Right atrium auricular region (tissue), 2 donors: ENCODE results near the gene NCKAP5L. TPM values are rescaled to one million over a fixed set of nuclear protein-coding genes. Genes with fewer than 3 reads are reported as not detected.

Experiments used
- DNase-seq: peaks from one replicate; pipeline ENCODE4 v3.0.0-alpha.2; 2019; ENCODE audit warnings: low spot score
- H3K27ac ChIP-seq, 2 donors: fragments of 200-600 bp; sonication (generic); 1 replicate in 1 of 2; 2 replicates in 1 of 2; pipeline ENCODE4 v1.5.1; 2016 to 2019
- H3K27me3 ChIP-seq, 2 donors: fragments of 200-600 bp; sonication (generic); one replicate each; pipeline versions ENCODE4 v1.5.1 to v1.6.0; 2017 to 2019
- H3K36me3 ChIP-seq: fragments of 200-600 bp; sonication (generic); one replicate; pipeline ENCODE4 v1.5.1; 2016
- H3K4me1 ChIP-seq, 2 donors: fragments of 200-600 bp; sonication (generic); one replicate each; pipeline versions ENCODE4 v1.5.1 to v1.6.0; 2017 to 2019
- H3K4me3 ChIP-seq, 2 donors: fragments of 200-600 bp; sonication (generic); 1 replicate in 1 of 2; 2 replicates in 1 of 2; pipeline ENCODE4 v1.5.1; 2017 to 2019; ENCODE audit warnings: mild to moderate bottlenecking in 1 of 2, moderate library complexity in 1 of 2
- H3K9me3 ChIP-seq, 2 donors: fragments of 200-600 bp; sonication (generic); one replicate each; pipeline ENCODE4 v1.5.1; 2019
- CTCF ChIP-seq, 2 donors: fragments of 200-600 bp; sonication (generic); IDR thresholded peaks; one replicate each; pipeline ENCODE4 v1.5.1; 2019; ENCODE audit warnings: antibody characterized with exemption in 2 of 2
- total RNA-seq, 2 donors: library from RNA; depleted of rRNA; stranded (reverse); fragments of >200 nt; gene quantifications; one replicate each; pipeline ENCODE4 v1.1.0, GENCODE V29; 2016

The NCKAP5L gene
- 10 to 100 TPM; 18.6 to 18.7 TPM for total RNA-seq

- peaks cover 0 to 48% of the 10 kb centered on the region in 2 donors for H3K4me1 ChIP-seq
- DNase-seq, result peak; percentile 98
These were observed at the start of gene NCKAP5L for GRCh38 chr12:49828133-49829091. Gene NCKAP5L, minus strand, starts transcription at chr12:49828413. Its CDS starts 24,369 bp downstream, at chr12:49804044.

GRCh38 chr12:49877066-49877465 lies 48.9 kb upstream of the NCKAP5L start:
- no peaks in the 10 kb centered on the region for H3K9me3 ChIP-seq
- no peak for TF ChIP-seq CTCF (IDR thresholded peaks at IDR 0.05)
- H3K27me3 ChIP-seq, result no peaks in the 10 kb centered on the region
- DNase-seq, result no peak
- H3K4me1 ChIP-seq, result peaks cover 0 to 18% of the 10 kb centered on the region in 2 donors
- H3K36me3 ChIP-seq, result no peaks in the 10 kb centered on the region
- no peak overlapping the region for H3K4me3 ChIP-seq
- no peak overlapping the region for H3K27ac ChIP-seq

More at GRCh38 chr12:49828133-49829091, at the start of gene NCKAP5L:
- no peak for TF ChIP-seq CTCF (IDR thresholded peaks at IDR 0.05)
- Histone ChIP-seq H3K27me3 (no peaks in the 10 kb centered on the region), H3K9me3 (no peaks in the 10 kb centered on the region), H3K36me3 (peaks cover under 1% of the 10 kb centered on the region), H3K27ac (peak within 1 kb of the TSS; percentile 94 to 95), H3K4me3 (peak within 1 kb of the TSS; percentile 81 to 88)

- Histone ChIP-seq H3K9me3 (no peaks in the 10 kb centered on the region), H3K4me1 (peaks cover 0 to 18% of the 10 kb centered on the region in 2 donors), H3K27ac (no peak overlapping the region), H3K4me3 (no peak overlapping the region), H3K36me3 (no peaks in the 10 kb centered on the region), H3K27me3 (no peaks in the 10 kb centered on the region)
- no peak for DNase-seq
- TF ChIP-seq CTCF (IDR thresholded peaks at IDR 0.05), result no peak
These were observed 47.9 kb upstream of the NCKAP5L start for GRCh38 chr12:49876070-49876469.

GRCh38 chr12:49875115-49875720 lies 47.0 kb upstream of the NCKAP5L start:
- no peaks in the 10 kb centered on the region for H3K9me3 ChIP-seq
- no peaks in the 10 kb centered on the region for H3K27me3 ChIP-seq
- no peak overlapping the region for H3K27ac ChIP-seq
- peaks cover 0 to 22% of the 10 kb centered on the region in 2 donors for H3K4me1 ChIP-seq
- H3K36me3 ChIP-seq, result no peaks in the 10 kb centered on the region
- TF ChIP-seq CTCF (IDR thresholded peaks at IDR 0.05), result no peak
- DNase-seq, result no peak
- no peak overlapping the region for H3K4me3 ChIP-seq

GRCh38 chr12:49874142-49874897 lies 46.1 kb upstream of the NCKAP5L start:
- TF ChIP-seq CTCF (IDR thresholded peaks at IDR 0.05), result no peak
- Histone ChIP-seq H3K36me3 (no peaks in the 10 kb centered on the region), H3K4me1 (peaks cover 7 to 31% of the 10 kb centered on the region in 2 donors), H3K27me3 (no peaks in the 10 kb centered on the region), H3K9me3 (no peaks in the 10 kb centered on the region), H3K4me3 (no peak overlapping the region), H3K27ac (no peak overlapping the region)
- DNase-seq, result peak; percentile 38
